SK-N-SH treated with all-trans-retinoic acid at 6 μM for 48 hours (cell line): Measurements from ENCODE around the gene CACNA2D3.

ENCODE experiments used
- ATAC-seq: fragments of 200-7000 bp; cut with Tn5 transposase; 3 replicates; pipeline ENCODE4 v1.9.1; 2020; ENCODE audit warnings: mild to moderate bottlenecking, moderate library complexity
- ARNTL ChIP-seq: fragments of 450-650 bp; formaldehyde crosslinking; IDR thresholded peaks from 2 replicates; pipeline ENCODE4 v1.5.0; 2020; ENCODE audit warnings: low read depth, mild to moderate bottlenecking, moderate library complexity, borderline replicate concordance
- CREB5 ChIP-seq: fragments of 250-450 bp; sonication (Bioruptor Pico); IDR thresholded peaks from 2 replicates; pipeline ENCODE4 v1.5.1; 2020; ENCODE audit warnings: low read depth, mild to moderate bottlenecking, moderate library complexity
- CSDC2 ChIP-seq: fragments of 250-450 bp; sonication (Bioruptor Pico); IDR thresholded peaks from 2 replicates; pipeline ENCODE4 v1.5.0; 2020; ENCODE audit warnings: mild to moderate bottlenecking, moderate library complexity
- GLIS3 ChIP-seq: fragments of 250-450 bp; sonication (Bioruptor Pico); IDR thresholded peaks from 2 replicates; pipeline ENCODE4 v1.5.0; 2020; ENCODE audit warnings: mild to moderate bottlenecking, moderate library complexity
- ISL1 ChIP-seq: fragments of 250-450 bp; sonication (Bioruptor Pico); IDR thresholded peaks from 2 replicates; pipeline ENCODE4 v2.1.2; 2022; ENCODE audit warnings: mild to moderate bottlenecking, moderate library complexity
- OSR1 ChIP-seq: fragments of 250-450 bp; sonication (Bioruptor Pico); IDR thresholded peaks from 2 replicates; pipeline ENCODE4 v1.8.0; 2022; ENCODE audit warnings: moderate library complexity, mild to moderate bottlenecking, inconsistent platforms
- PATZ1 ChIP-seq: fragments of 250-450 bp; sonication (Bioruptor Pico); IDR thresholded peaks from 2 replicates; pipeline ENCODE4 v1.8.0; 2020; ENCODE audit warnings: mild to moderate bottlenecking, moderate library complexity, borderline replicate concordance
- POU6F1 ChIP-seq: fragments of 250-450 bp; sonication (Bioruptor Pico); IDR thresholded peaks from 2 replicates; pipeline ENCODE4 v1.8.0; 2021; ENCODE audit warnings: low read depth, mild to moderate bottlenecking, moderate library complexity, borderline replicate concordance
- SNAI2 ChIP-seq: fragments of 250-450 bp; sonication (Bioruptor Pico); IDR thresholded peaks from 2 replicates; pipeline ENCODE4 v1.5.0; 2020; ENCODE audit warnings: mild to moderate bottlenecking, moderate library complexity
- TCF4 ChIP-seq: fragments of 250-450 bp; sonication (Bioruptor Pico); IDR thresholded peaks from 2 replicates; pipeline ENCODE4 v1.8.0; 2021; ENCODE audit warnings: mild to moderate bottlenecking, moderate library complexity, borderline replicate concordance
- TSHZ2 ChIP-seq: fragments of 250-450 bp; sonication (Bioruptor Pico); IDR thresholded peaks from 2 replicates; pipeline ENCODE4 v1.5.0; 2020; ENCODE audit warnings: mild to moderate bottlenecking, moderate library complexity
- ZC3H10 ChIP-seq: fragments of 250-450 bp; sonication (Bioruptor Pico); IDR thresholded peaks from 2 replicates; pipeline ENCODE4 v1.5.1; 2021; ENCODE audit warnings: mild to moderate bottlenecking, moderate library complexity
- ZFP3 ChIP-seq: fragments of 250-450 bp; sonication (Bioruptor Pico); IDR thresholded peaks from 2 replicates; pipeline ENCODE4 v1.5.0; 2020; ENCODE audit warnings: mild to moderate bottlenecking, moderate library complexity
- ZFP30 ChIP-seq: fragments of 450-650 bp; formaldehyde crosslinking; IDR thresholded peaks from 2 replicates; pipeline ENCODE4 v1.5.0; 2022; ENCODE audit warnings: mild to moderate bottlenecking, moderate library complexity
- ZNF565 ChIP-seq: fragments of 450-650 bp; formaldehyde crosslinking; conservative IDR thresholded peaks from 2 replicates; pipeline ENCODE4 v1.5.0; 2020; ENCODE audit warnings: low read depth, mild to moderate bottlenecking, moderate library complexity
- ZNF70 ChIP-seq: fragments of 450-650 bp; formaldehyde crosslinking; IDR thresholded peaks from 2 replicates; pipeline ENCODE4 v1.5.0; 2020; ENCODE audit warnings: mild to moderate bottlenecking, moderate library complexity
- ZNF8 ChIP-seq: fragments of 450-650 bp; formaldehyde crosslinking; IDR thresholded peaks from 2 replicates; pipeline ENCODE4 v1.5.0; 2020; ENCODE audit warnings: mild to moderate bottlenecking, moderate library complexity

The CACNA2D3 gene

DNA sequence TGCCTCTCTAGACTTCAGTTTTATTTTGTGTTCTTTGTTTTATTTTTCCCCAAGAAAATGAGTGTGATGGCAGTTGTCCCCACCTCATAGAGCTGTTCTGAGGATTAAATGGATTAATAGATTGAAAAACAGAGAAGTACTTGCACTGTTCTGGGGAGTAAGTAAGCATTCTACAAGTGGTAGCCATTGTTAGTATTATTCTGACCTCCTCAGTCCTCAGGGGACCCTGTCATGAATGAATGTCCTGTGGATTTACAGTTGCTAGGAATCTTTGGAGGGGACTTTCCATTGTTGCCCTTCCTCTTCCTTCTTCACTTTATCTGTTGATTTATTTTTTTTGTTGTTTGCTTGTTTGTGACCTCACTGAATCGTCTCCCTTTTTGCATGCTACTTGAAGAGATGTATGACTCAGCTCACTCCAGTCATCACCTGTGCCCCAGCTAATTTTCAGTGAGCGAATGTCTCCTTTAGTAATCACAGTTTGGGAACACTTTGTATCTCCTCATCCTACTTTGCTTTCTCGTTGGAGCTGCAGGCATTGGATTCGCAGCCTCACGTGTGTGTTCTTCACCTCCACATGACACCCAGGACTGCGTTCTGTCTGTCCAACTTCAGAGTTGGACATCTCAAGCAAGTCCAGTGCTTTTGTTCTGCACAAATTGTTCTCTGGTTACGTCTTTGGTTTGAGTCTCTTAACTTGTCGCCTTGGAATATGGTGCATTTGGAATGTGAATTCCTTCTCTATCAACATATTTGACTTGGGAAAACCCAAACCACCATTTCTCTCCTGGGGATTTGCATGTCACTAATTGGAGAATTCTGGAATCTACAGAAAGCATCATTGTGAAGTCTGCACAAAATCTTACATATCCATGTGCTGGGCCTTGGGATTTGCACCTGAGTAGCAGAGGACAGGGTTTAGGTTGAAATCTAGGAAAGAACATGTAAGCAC is 751.0 kb downstream of the CACNA2D3 start:
- TF ChIP-seq ARNTL (CRISPR knock-in tag) (no peak), POU6F1 (CRISPR knock-in tag) (no peak), ZNF70 (CRISPR knock-in tag) (no peak), TSHZ2 (CRISPR knock-in tag) (no peak), ZC3H10 (CRISPR knock-in tag) (no peak)
- TF ChIP-seq, all 23 proteins: peak for 0
- ATAC-seq, result no peak

GRCh38 chr3:54874816-54875556 is 752.6 kb downstream of the CACNA2D3 start:
- no peak for TF ChIP-seq ZNF565 (CRISPR knock-in tag)
- TF ChIP-seq ZFP30 (CRISPR knock-in tag), result no peak
- TF ChIP-seq ZNF8 (CRISPR knock-in tag), result no peak
- no peak for TF ChIP-seq CREB5 (CRISPR knock-in tag)
- TF ChIP-seq ARNTL (CRISPR knock-in tag), result no peak
- no peak for TF ChIP-seq ZNF70 (CRISPR knock-in tag)
- TF ChIP-seq ISL1 (CRISPR knock-in tag), result no peak
- no peak for TF ChIP-seq PATZ1 (CRISPR knock-in tag)
- no peak for TF ChIP-seq CSDC2
- no peak for TF ChIP-seq SNAI2 (CRISPR knock-in tag)
- no peak for TF ChIP-seq TSHZ2 (CRISPR knock-in tag)
- ATAC-seq, result no peak

DNA sequence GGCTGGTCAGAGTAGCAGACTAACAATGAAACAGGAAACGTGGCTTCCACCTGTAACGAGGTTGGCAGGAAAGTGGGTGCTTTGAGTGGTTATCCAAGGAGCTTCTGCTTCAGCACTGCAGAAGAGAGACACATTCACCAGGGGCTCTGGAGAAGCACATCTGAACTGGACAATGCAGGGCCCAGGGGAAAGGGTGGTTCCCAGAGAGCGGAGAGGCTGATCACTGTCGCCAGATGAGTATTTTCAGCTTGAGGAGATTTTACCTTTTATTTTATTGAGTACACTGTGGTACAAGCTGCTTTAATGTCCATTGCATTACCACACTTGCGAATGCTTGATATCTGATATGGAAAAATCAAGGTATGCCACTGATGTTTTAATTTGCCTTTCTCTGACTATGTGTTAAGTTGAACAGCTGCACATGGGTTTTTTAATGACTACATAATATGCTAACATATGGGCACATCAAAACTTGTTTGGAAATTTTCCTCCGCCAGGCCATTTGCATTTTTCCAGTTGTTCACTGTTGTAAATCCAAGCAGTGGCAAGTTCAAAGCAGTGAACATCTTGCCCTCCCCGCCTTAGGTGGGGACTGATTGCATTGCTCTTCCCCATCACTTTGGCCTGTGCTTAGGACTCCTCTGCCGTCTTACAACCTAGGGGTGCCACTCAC is 753.4 kb downstream of the CACNA2D3 start:
- ATAC-seq, result no peak
- no peak for TF ChIP-seq ZFP3 (CRISPR knock-in tag)
- no peak for TF ChIP-seq ZC3H10 (CRISPR knock-in tag)
- no peak for TF ChIP-seq ZNF70 (CRISPR knock-in tag)
- no peak for TF ChIP-seq TCF4 (CRISPR knock-in tag)
- no peak for TF ChIP-seq OSR1 (CRISPR knock-in tag)
- TF ChIP-seq GLIS3 (CRISPR knock-in tag), result no peak
- no peak for TF ChIP-seq ISL1 (CRISPR knock-in tag)
- TF ChIP-seq CSDC2, result no peak
- no peak for TF ChIP-seq CREB5 (CRISPR knock-in tag)
- no peak for TF ChIP-seq ZNF8 (CRISPR knock-in tag)
- TF ChIP-seq PATZ1 (CRISPR knock-in tag), result no peak
